ENCODE measurements around the gene KRTCAP2. TPM values are rescaled to one million over a fixed set of nuclear protein-coding genes. Genes with fewer than 3 reads are reported as not detected.
"Not testable (repeated sequence)": the region's sequence is repeated elsewhere in the genome, so short reads cannot be mapped to it uniquely, and the experiment has no call there.

The KRTCAP2 gene
- total RNA-seq (ENCODE audit: low replicate concordance): 29.8 and 100 TPM in 2 replicates

DNA sequence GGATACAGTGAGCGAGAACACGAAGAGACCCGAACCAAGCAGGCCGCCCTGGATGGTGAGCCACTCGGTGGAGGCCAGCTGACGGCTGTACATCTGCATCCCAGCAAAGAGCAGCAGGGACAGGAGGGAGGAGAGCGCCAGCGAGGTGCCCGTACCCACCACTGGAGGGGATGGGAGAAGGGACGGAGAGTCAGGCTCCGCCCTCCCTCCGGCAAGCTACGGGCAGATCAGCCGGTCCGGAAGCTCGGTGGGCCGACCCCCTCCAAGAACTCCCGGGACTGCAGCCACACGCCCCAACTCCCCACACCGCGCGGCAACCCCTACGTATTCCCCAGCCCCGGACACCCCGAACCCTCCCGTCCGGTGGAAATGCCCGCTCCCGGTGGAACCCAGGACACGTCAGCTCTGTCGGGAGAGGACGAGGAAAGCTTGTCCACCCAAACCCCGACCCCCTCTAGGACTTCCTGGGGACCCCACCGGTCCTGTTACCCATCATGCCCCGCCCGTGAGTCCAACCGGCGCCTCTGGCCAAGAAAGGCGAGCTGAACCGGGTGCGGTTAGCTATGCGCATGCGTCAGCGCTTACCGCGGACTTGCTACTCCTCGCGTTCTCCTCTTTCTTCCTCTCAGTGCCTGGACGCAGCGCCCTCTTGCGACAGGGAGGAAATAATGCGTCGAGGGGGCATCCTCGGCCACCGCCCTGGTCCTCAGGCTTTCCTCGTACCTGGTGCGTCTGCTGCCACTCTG, at the start of gene KRTCAP2:
Gene KRTCAP2, minus strand, starts transcription at position 573 of the 746 bp plus-strand sequence. Its CDS starts 80 bp downstream, at position 493.
- peak; percentile 97 for DNase-seq (ENCODE audit: low read depth)
- TF ChIP-seq, protein P1, sequence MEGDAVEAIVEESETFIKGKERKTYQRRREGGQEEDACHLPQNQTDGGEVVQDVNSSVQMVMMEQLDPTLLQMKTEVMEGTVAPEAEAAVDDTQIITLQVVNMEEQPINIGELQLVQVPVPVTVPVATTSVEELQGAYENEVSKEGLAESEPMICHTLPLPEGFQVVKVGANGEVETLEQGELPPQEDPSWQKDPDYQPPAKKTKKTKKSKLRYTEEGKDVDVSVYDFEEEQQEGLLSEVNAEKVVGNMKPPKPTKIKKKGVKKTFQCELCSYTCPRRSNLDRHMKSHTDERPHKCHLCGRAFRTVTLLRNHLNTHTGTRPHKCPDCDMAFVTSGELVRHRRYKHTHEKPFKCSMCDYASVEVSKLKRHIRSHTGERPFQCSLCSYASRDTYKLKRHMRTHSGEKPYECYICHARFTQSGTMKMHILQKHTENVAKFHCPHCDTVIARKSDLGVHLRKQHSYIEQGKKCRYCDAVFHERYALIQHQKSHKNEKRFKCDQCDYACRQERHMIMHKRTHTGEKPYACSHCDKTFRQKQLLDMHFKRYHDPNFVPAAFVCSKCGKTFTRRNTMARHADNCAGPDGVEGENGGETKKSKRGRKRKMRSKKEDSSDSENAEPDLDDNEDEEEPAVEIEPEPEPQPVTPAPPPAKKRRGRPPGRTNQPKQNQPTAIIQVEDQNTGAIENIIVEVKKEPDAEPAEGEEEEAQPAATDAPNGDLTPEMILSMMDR (IDR thresholded peaks at IDR 0.05; ENCODE audit: insufficient read depth, low read length): peak; percentile 97
- peak within 1 kb of the TSS; percentile 98 for H3K4me3 ChIP-seq (ENCODE audit: low read depth, low read length)

DNA sequence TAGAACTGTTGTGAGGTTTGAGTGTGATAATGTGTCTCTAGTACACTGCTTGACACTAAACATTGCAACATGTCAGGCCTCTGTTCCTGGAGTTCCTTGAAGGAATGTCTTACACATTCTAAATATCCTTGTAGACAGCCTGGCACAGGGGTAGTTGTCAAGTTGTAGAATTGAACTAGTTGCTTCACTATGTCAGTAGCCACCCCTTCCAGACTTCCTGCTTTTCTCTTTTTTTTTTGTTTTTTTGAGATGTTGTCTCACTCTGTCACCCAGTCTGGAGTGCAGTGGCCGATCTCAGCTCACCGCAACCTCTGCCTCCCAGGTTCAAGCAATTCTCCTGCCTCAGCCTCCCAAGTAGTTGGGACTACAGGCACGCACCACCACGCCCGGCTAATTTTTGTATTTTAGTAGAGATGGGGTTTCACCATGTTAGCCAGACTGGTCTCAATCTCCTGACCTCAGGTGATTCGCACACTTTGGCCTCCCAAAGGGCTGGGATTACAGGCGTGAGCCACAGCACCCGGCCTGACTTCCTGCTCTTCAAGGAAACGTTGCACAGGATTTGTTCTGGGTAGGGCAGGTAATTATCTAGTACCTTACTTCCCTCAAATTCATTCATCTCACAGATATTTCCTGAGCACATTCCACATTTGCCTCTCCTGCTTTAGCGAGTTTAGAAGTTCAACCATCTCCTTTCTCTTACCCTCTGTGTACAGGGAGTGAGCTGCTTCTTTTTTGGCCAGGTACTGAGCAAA, 47.3 kb upstream of the KRTCAP2 start:
- H3K4me3 ChIP-seq (ENCODE audit: low read depth, low read length); DNase-seq (ENCODE audit: low read depth): not testable (repeated sequence)

DNA sequence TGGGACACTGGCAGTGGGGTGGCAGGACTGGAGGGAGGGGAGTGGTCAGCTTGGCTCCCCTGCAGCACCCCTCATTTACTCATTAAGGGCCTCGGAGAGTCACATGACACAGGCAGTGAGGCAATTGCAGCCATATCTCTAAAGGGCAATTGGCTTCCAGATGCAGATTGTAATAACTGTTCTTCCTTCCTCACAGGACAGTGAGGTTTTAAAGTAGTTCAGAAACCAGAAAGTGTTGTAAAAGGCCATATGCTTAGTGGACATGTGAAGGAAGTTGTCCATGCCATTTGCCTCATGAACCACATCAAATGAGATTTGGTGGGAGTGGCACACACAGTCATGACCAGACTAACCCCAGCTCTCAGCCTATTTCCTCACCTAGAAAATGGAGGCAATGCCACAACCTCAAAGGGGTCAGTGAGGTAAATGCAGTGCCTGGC, 46.5 kb upstream of the KRTCAP2 start:
- no peak overlapping the region for H3K4me3 ChIP-seq (ENCODE audit: low read depth, low read length)
- DNase-seq (ENCODE audit: low read depth): peak; percentile 27
- TF ChIP-seq, protein P1 (IDR thresholded peaks at IDR 0.05; ENCODE audit: insufficient read depth, low read length): no peak

DNA sequence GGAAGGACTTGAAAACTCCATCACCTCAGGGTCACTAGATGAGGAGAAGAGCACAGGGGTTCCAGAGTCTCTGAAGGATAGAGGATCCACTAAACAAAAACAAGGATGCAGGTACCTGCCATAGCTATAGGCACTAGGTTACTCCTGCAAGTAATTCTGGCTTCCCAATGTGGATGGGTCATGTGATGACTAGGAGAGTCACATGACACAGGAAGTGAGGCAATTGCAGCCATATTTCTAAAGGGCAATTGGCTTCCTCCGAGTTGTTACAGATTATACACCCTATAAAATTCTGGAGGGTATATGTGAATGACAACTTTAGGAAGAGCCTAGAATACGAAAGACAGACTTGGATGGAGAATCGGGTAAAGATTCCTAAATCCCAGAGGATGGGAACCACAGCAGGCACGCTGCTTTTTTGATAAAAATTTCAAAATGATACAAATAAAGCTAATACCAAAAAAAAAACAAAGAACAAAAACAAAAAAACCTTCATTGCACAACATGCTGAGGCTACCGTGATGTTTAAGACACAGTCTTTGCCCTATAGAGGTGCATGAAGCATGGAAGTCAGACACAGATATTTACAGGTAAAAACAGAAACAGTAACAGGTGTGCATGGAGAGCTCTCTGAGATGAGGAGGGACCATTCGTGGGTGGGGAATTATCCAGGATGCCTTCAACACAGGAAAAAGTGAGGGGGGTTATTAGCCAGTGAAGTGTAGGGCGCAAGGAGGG, 45.9 kb upstream of the KRTCAP2 start:
- TF ChIP-seq, protein P1 (IDR thresholded peaks at IDR 0.05; ENCODE audit: insufficient read depth, low read length): no peak
- peak overlapping the region; percentile 44 for H3K4me3 ChIP-seq (ENCODE audit: low read depth, low read length)
- DNase-seq (ENCODE audit: low read depth): peak; percentile 83

DNA sequence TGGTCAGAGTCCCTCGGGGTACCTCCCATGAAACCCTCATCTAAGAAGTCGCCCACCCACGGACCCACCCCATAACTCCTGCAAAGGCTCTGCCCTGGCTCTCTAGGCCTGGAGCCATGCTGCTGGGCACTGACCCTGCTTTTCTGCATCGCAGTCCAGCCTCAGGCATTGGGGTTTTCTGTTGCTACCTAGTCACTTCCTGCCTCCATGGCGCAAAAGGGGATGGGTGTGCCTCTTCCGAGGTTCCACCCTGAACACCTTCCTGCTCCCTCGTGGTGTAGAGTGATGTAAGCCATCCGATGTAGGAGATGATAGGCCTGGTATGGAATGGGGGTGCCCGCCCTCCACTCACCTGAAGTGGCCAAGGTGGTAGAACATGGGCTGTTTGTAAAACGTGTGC, 41.6 kb upstream of the KRTCAP2 start:
- not testable (repeated sequence) for H3K4me3 ChIP-seq (ENCODE audit: low read depth, low read length)

GRCh38 chr1:155212051-155212440, 38.9 kb upstream of the KRTCAP2 start:
- not testable (repeated sequence) for DNase-seq (ENCODE audit: low read depth); H3K4me3 ChIP-seq (ENCODE audit: low read depth, low read length)

More for the DNA sequence above, 41.6 kb upstream of the KRTCAP2 start:
- not testable (repeated sequence) for DNase-seq (ENCODE audit: low read depth)

GRCh38 chr1:155211381-155212050, 38.4 kb upstream of the KRTCAP2 start:
- not testable (repeated sequence) for H3K4me3 ChIP-seq (ENCODE audit: low read depth, low read length)
- peak; percentile 71 for DNase-seq (ENCODE audit: low read depth)

DNA sequence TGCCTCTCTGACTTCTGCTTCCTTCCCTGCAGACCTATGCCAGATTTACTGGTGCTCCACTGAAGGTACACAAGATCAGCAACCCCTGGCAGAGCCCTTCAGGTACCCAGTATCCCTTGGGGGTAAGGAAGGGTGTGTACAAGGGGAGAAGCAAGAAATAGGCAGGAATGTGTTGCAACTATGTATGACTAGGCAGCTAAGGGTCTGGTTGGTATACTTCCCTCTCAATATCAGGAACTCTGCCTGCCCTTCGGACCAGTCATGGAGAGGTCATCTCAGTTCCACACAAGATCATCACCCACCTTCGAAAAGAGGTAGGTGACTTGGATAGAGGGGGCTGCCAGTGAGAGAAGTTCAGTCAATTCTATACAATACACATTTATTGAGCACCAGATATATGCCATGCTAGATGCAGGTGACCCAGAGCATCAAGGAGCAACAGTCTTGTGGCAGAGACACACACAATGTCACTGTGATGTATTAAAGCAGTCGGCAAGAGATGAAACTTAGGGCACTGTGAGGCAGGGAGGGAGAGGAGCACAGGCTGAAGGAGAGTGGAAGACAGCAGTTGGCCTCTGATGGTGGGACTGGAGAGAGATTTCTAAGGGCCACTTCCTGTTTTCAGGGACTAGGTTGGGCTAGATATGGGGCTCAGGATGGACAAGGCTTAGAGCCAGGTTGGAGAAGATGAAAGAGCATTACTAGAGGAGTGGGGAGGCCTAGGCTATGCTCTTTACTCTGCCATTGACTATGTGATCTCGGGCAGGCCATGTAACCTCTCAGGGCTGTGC, 37.4 kb upstream of the KRTCAP2 start:
- DNase-seq (ENCODE audit: low read depth): no peak
- no peak overlapping the region for H3K4me3 ChIP-seq (ENCODE audit: low read depth, low read length)
- TF ChIP-seq, protein P1 (IDR thresholded peaks at IDR 0.05; ENCODE audit: insufficient read depth, low read length): no peak

Data from fibroblast of the aortic adventitia (primary cell).